Subcutaneous abdominal adipose tissue (tissue), 5 donors: ENCODE data around the gene ADAMTS20.

Experiments used
- H3K27ac ChIP-seq: one replicate; pipeline ENCODE4 v1.7.0; 2013; ENCODE audit warnings: low read depth, mild to moderate bottlenecking, inconsistent platforms, low read length, moderate library complexity
- H3K27me3 ChIP-seq, 5 donors: one replicate each; pipeline ENCODE4 v1.7.0; 2013; ENCODE audit warnings: low read length in 5 of 5, inconsistent platforms in 1 of 5; ENCODE audit not compliant: control insufficient read depth in 5 of 5, insufficient read depth in 4 of 5
- H3K36me3 ChIP-seq, 5 donors: one replicate each; pipeline ENCODE4 v1.7.0; 2013; ENCODE audit warnings: low read length in 5 of 5; ENCODE audit not compliant: control insufficient read depth in 5 of 5, insufficient read depth in 5 of 5
- H3K4me1 ChIP-seq, 5 donors: one replicate each; pipeline ENCODE4 v1.7.0; 2013; ENCODE audit warnings: low read length in 5 of 5, mild to moderate bottlenecking in 3 of 5, moderate library complexity in 1 of 5; ENCODE audit not compliant: control insufficient read depth in 5 of 5, insufficient read depth in 5 of 5
- H3K4me3 ChIP-seq, 5 donors: one replicate each; pipeline ENCODE4 v1.7.0; 2013; ENCODE audit warnings: low read length in 5 of 5, low read depth in 1 of 5
- H3K9ac ChIP-seq, 5 donors: one replicate each; pipeline ENCODE4 v1.7.0; 2013; ENCODE audit warnings: low read length in 5 of 5, mild to moderate bottlenecking in 4 of 5, moderate library complexity in 3 of 5
- H3K9me3 ChIP-seq, 5 donors: one replicate each; pipeline ENCODE4 v1.7.0; 2013; ENCODE audit warnings: low read length in 5 of 5; ENCODE audit not compliant: control insufficient read depth in 5 of 5
- donor health status: healthy.
- donor health status: healthy.
- donor health status: healthy.
- donor health status: healthy.
- donor health status: healthy.

Gene ADAMTS20

GRCh38 chr12:43551971-43552559, at the start of gene ADAMTS20:
TSS of gene ADAMTS20 (minus strand) at chr12:43552203. CDS start at chr12:43551921, 282 bp downstream.
- Histone ChIP-seq H3K36me3 (no peaks in the 10 kb centered on the region), H3K27me3 (peaks cover 18 to 24% (median 23%) of the 10 kb centered on the region in 5 donors), H3K9me3 (peaks cover 2 to 20% (median 9%) of the 10 kb centered on the region in 5 donors), H3K4me1 (peaks cover 0 to 14% (median 10%) of the 10 kb centered on the region in 5 donors), H3K9ac (no peak within 1 kb of the TSS), H3K4me3 (peak within 1 kb of the TSS in 2 of 5 donors; percentile 46 to 57), H3K27ac (no peak within 1 kb of the TSS)

- H3K4me1 ChIP-seq = no peaks in the 10 kb centered on the region
- no peaks in the 10 kb centered on the region for H3K36me3 ChIP-seq
- no peak overlapping the region for H3K27ac ChIP-seq
- no peaks in the 10 kb centered on the region for H3K27me3 ChIP-seq
- no peak overlapping the region for H3K9ac ChIP-seq
- no peak overlapping the region for H3K4me3 ChIP-seq
- no peaks in the 10 kb centered on the region for H3K9me3 ChIP-seq
Observed at GRCh38 chr12:43599708-43600107, 47.7 kb upstream of the ADAMTS20 start.

- Histone ChIP-seq H3K27me3 (no peaks in the 10 kb centered on the region), H3K4me1 (no peaks in the 10 kb centered on the region), H3K9ac (no peak overlapping the region)
Observed at GRCh38 chr12:43599066-43599465, 47.1 kb upstream of the ADAMTS20 start.

GRCh38 chr12:43590307-43590706, 38.3 kb upstream of the ADAMTS20 start:
- Histone ChIP-seq H3K4me3 (no peak overlapping the region), H3K27ac (no peak overlapping the region), H3K36me3 (no peaks in the 10 kb centered on the region), H3K9me3 (no peaks in the 10 kb centered on the region), H3K4me1 (no peaks in the 10 kb centered on the region), H3K9ac (no peak overlapping the region), H3K27me3 (no peaks in the 10 kb centered on the region)

More at GRCh38 chr12:43599066-43599465, 47.1 kb upstream of the ADAMTS20 start:
- no peaks in the 10 kb centered on the region for H3K36me3 ChIP-seq
- no peak overlapping the region for H3K27ac ChIP-seq
- H3K9me3 ChIP-seq = no peaks in the 10 kb centered on the region
- H3K4me3 ChIP-seq = no peak overlapping the region

GRCh38 chr12:43586646-43587245, 34.7 kb upstream of the ADAMTS20 start:
- Histone ChIP-seq H3K4me3 (no peak overlapping the region), H3K27ac (no peak overlapping the region), H3K4me1 (no peaks in the 10 kb centered on the region), H3K9ac (no peak overlapping the region), H3K9me3 (no peaks in the 10 kb centered on the region), H3K27me3 (no peaks in the 10 kb centered on the region), H3K36me3 (no peaks in the 10 kb centered on the region)

GRCh38 chr12:43585676-43586075, 33.7 kb upstream of the ADAMTS20 start:
- no peak overlapping the region for H3K27ac ChIP-seq
- no peak overlapping the region for H3K9ac ChIP-seq
- no peak overlapping the region for H3K4me3 ChIP-seq
- H3K4me1 ChIP-seq = no peaks in the 10 kb centered on the region
- H3K36me3 ChIP-seq = no peaks in the 10 kb centered on the region
- H3K9me3 ChIP-seq = no peaks in the 10 kb centered on the region
- no peaks in the 10 kb centered on the region for H3K27me3 ChIP-seq

- Histone ChIP-seq H3K27ac (no peak overlapping the region), H3K4me3 (no peak overlapping the region), H3K9ac (no peak overlapping the region), H3K9me3 (no peaks in the 10 kb centered on the region), H3K36me3 (no peaks in the 10 kb centered on the region), H3K4me1 (no peaks in the 10 kb centered on the region), H3K27me3 (no peaks in the 10 kb centered on the region)
Observed at GRCh38 chr12:43580601-43581000, 28.6 kb upstream of the ADAMTS20 start.

GRCh38 chr12:43579206-43579605, 27.2 kb upstream of the ADAMTS20 start:
- Histone ChIP-seq H3K4me1 (no peaks in the 10 kb centered on the region), H3K27me3 (no peaks in the 10 kb centered on the region), H3K9ac (no peak overlapping the region), H3K9me3 (no peaks in the 10 kb centered on the region), H3K36me3 (no peaks in the 10 kb centered on the region), H3K27ac (no peak overlapping the region), H3K4me3 (no peak overlapping the region)

GRCh38 chr12:43578782-43579181, 26.8 kb upstream of the ADAMTS20 start:
- no peaks in the 10 kb centered on the region for H3K27me3 ChIP-seq
- no peaks in the 10 kb centered on the region for H3K36me3 ChIP-seq
- H3K27ac ChIP-seq = no peak overlapping the region
- no peaks in the 10 kb centered on the region for H3K4me1 ChIP-seq
- no peak overlapping the region for H3K9ac ChIP-seq
- no peak overlapping the region for H3K4me3 ChIP-seq
- H3K9me3 ChIP-seq = no peaks in the 10 kb centered on the region

GRCh38 chr12:43577381-43577780, 25.4 kb upstream of the ADAMTS20 start:
- no peak overlapping the region for H3K9ac ChIP-seq
- H3K9me3 ChIP-seq = no peaks in the 10 kb centered on the region
- no peaks in the 10 kb centered on the region for H3K36me3 ChIP-seq
- H3K27ac ChIP-seq = no peak overlapping the region
- no peaks in the 10 kb centered on the region for H3K4me1 ChIP-seq
- no peaks in the 10 kb centered on the region for H3K27me3 ChIP-seq
- no peak overlapping the region for H3K4me3 ChIP-seq
